CD8-positive, alpha-beta memory T cell (primary cell): ENCODE measurements around the gene IFNL3. TPM values are rescaled to one million over a fixed set of nuclear protein-coding genes. Genes with fewer than 3 reads are reported as not detected.
"Not testable (repeated sequence)": the region's sequence is repeated elsewhere in the genome, so short reads cannot be mapped to it uniquely, and the experiment has no call there.

Source experiments
- CTCF ChIA-PET: fragments of 350-600 bp; sonication (Branson Sonifier 250); formaldehyde crosslinking; loops from one replicate; lab custom pipeline; 2021; ENCODE audit warnings: antibody characterized with exemption; lab: Charles Lee
- POLR2A ChIA-PET: fragments of 350-600 bp; sonication (Branson Sonifier 250); formaldehyde crosslinking; loops from one replicate; lab custom pipeline; 2021; ENCODE audit warnings: antibody characterized with exemption; lab: Charles Lee
- DNase-seq, 5 donors: peaks; one replicate each; pipeline versions ENCODE4 v3.0.0 to v3.0.0-alpha.2; 2020 to 2022; ENCODE audit warnings: mixed read lengths in 1 of 5
- H3K27ac ChIP-seq: one replicate; pipeline ENCODE4 v1.7.0; 2013; ENCODE audit warnings: low read depth, mild to moderate bottlenecking, low read length, moderate library complexity
- H3K27me3 ChIP-seq: 2 replicates; pipeline ENCODE4 v1.7.0; 2013; ENCODE audit warnings: low read length, mild to moderate bottlenecking; ENCODE audit not compliant: insufficient read depth, poor library complexity, severe bottlenecking
- H3K36me3 ChIP-seq: 2 replicates; pipeline ENCODE4 v1.7.0; 2013; ENCODE audit warnings: mild to moderate bottlenecking, low read length, moderate library complexity; ENCODE audit not compliant: insufficient read depth
- H3K4me1 ChIP-seq: 2 replicates; pipeline ENCODE4 v1.7.0; 2013; ENCODE audit warnings: mild to moderate bottlenecking, low read length, moderate library complexity; ENCODE audit not compliant: insufficient read depth
- H3K4me3 ChIP-seq: 2 replicates; pipeline ENCODE4 v1.7.0; 2013; ENCODE audit warnings: mild to moderate bottlenecking, low read length
- H3K9me3 ChIP-seq: 2 replicates; pipeline ENCODE4 v1.7.0; 2013; ENCODE audit warnings: mild to moderate bottlenecking, low read length
- H3K27ac Mint-ChIP-seq, 8 donors: one replicate each; pipeline ENCODE4 v1.8.0; 2020 to 2021; ENCODE audit warnings: mixed read lengths in 8 of 8, mild to moderate bottlenecking in 6 of 8, inconsistent platforms in 3 of 8, moderate library complexity in 3 of 8
- H3K27me3 Mint-ChIP-seq, 2 donors: one replicate each; pipeline ENCODE4 v1.8.0; 2020 to 2021; ENCODE audit warnings: mixed read lengths in 2 of 2, mild to moderate bottlenecking in 1 of 2, moderate library complexity in 1 of 2
- H3K36me3 Mint-ChIP-seq, 3 donors: one replicate each; pipeline ENCODE4 v1.8.0; 2020 to 2021; ENCODE audit warnings: mixed read lengths in 3 of 3, inconsistent platforms in 1 of 3, mild to moderate bottlenecking in 1 of 3
- H3K4me1 Mint-ChIP-seq, 3 donors: one replicate each; pipeline ENCODE4 v1.8.0; 2020 to 2021; ENCODE audit warnings: mixed read lengths in 3 of 3, inconsistent platforms in 1 of 3, mild to moderate bottlenecking in 1 of 3
- H3K4me3 Mint-ChIP-seq, 7 donors: one replicate each; pipeline ENCODE4 v1.8.0; 2020 to 2021; ENCODE audit warnings: mixed read lengths in 7 of 7, mild to moderate bottlenecking in 6 of 7, moderate library complexity in 4 of 7, inconsistent platforms in 2 of 7
- H3K9me3 Mint-ChIP-seq, 5 donors: one replicate each; pipeline ENCODE4 v1.8.0; 2020 to 2022; ENCODE audit warnings: mixed read lengths in 5 of 5, mild to moderate bottlenecking in 3 of 5, moderate library complexity in 2 of 5, inconsistent platforms in 1 of 5
- polyA plus RNA-seq: library from polyadenylated mRNA; unstranded; fragments of 300-500 nt; fragmentation: Illumina TruSeq; gene quantifications from one replicate; pipeline ENCODE4 v1.2.3, GENCODE V29; 2021
- total RNA-seq, 2 experiments: library from RNA; stranded (reverse); gene quantifications; one replicate each; pipeline ENCODE4 v1.2.3, GENCODE V29; 2021

IFNL3 gene
- total and polyA plus RNA-seq, 3 experiments from 2014 or later, result not detected

- Histone ChIP-seq H3K9me3 (no peaks in the 10 kb centered on the region), H3K36me3 (no peaks in the 10 kb centered on the region), H3K4me3 (no peak overlapping the region), H3K4me1 (no peaks in the 10 kb centered on the region), H3K27me3 (no peaks in the 10 kb centered on the region), H3K27ac (no peak overlapping the region)
- Mint-ChIP-seq H3K27ac (no peak overlapping the region), H3K27me3 (peaks cover 4 to 8% of the 10 kb centered on the region in 2 donors), H3K9me3 (no peaks in the 10 kb centered on the region), H3K4me3 (no peak overlapping the region), H3K36me3 (peaks cover 0 to 1% (median 0%) of the 10 kb centered on the region in 3 donors), H3K4me1 (peaks cover 0 to 11% (median 5%) of the 10 kb centered on the region in 3 donors)
- DNase-seq, result no peak
- CTCF ChIA-PET, result interaction anchor here (1.0 kb wide), 1 partner anchor 13 kb away, joined by 3 read pairs; no protein-coding TSS in a partner anchor
- POLR2A ChIA-PET, result no interaction called here
These were observed 6.3 kb upstream of the IFNL3 start for GRCh38 chr19:39251081-39251480.

GRCh38 chr19:39248806-39249205 lies 4.0 kb upstream of the IFNL3 start, which contains the start of gene IFNL4:
Gene IFNL4, minus strand, starts transcription at chr19:39248856.
- ChIA-PET CTCF (no interaction called here), POLR2A (no interaction called here)
- Mint-ChIP-seq H3K27ac (no peak within 1 kb of the TSS), H3K9me3 (no peaks in the 10 kb centered on the region), H3K27me3 (peaks cover 4 to 8% of the 10 kb centered on the region in 2 donors), H3K36me3 (peaks cover 0 to 1% (median 0%) of the 10 kb centered on the region in 3 donors), H3K4me1 (peaks cover 0 to 11% (median 5%) of the 10 kb centered on the region in 3 donors), H3K4me3 (peak within 1 kb of the TSS in 4 of 7 donors; percentile 15 to 74 (median 36))
- Histone ChIP-seq H3K9me3 (no peaks in the 10 kb centered on the region), H3K36me3 (no peaks in the 10 kb centered on the region), H3K4me1 (no peaks in the 10 kb centered on the region), H3K27me3 (no peaks in the 10 kb centered on the region), H3K4me3 (no peak within 1 kb of the TSS), H3K27ac (no peak within 1 kb of the TSS)
- no peak for DNase-seq

GRCh38 chr19:39247701-39248664 lies 3.2 kb upstream of the IFNL3 start:
- Histone ChIP-seq H3K27ac (no peak overlapping the region), H3K36me3 (no peaks in the 10 kb centered on the region), H3K9me3 (no peaks in the 10 kb centered on the region), H3K4me1 (no peaks in the 10 kb centered on the region), H3K4me3 (no peak overlapping the region), H3K27me3 (no peaks in the 10 kb centered on the region)
- H3K27me3 Mint-ChIP-seq, result peaks cover 7 to 8% of the 10 kb centered on the region in 2 donors
- H3K27ac Mint-ChIP-seq, result no peak overlapping the region
- ChIA-PET POLR2A (no interaction called here), CTCF (interaction anchor here (0.6 to 1.2 kb wide), 2 partner anchors 13 to 544 kb away, joined by 3 read pairs; no protein-coding TSS in a partner anchor)
- no peaks in the 10 kb centered on the region for H3K9me3 Mint-ChIP-seq
- no peak for DNase-seq
- peaks cover 0 to 1% (median 0%) of the 10 kb centered on the region in 3 donors for H3K36me3 Mint-ChIP-seq
- peak overlapping the region in 1 of 7 donors; percentile 71 for H3K4me3 Mint-ChIP-seq
- peaks cover 0 to 11% (median 5%) of the 10 kb centered on the region in 3 donors for H3K4me1 Mint-ChIP-seq

- no peak overlapping the region for H3K27ac ChIP-seq
- H3K36me3 Mint-ChIP-seq, result peaks cover 0 to 1% (median 0%) of the 10 kb centered on the region in 3 donors
- H3K9me3 Mint-ChIP-seq, result no peaks in the 10 kb centered on the region
- H3K4me3 ChIP-seq, result no peak overlapping the region
- peak in 2 of 5 donors; percentile 20 to 60 for DNase-seq
- no peaks in the 10 kb centered on the region for H3K4me1 ChIP-seq
- H3K4me3 Mint-ChIP-seq, result peak overlapping the region in 5 of 7 donors; percentile 57 to 71 (median 63)
- H3K36me3 ChIP-seq, result no peaks in the 10 kb centered on the region
- H3K27ac Mint-ChIP-seq, result peak overlapping the region in 2 of 8 donors; percentile 47 to 57
- H3K9me3 ChIP-seq, result no peaks in the 10 kb centered on the region
- no peaks in the 10 kb centered on the region for H3K27me3 ChIP-seq
- POLR2A ChIA-PET, result no interaction called here
- CTCF ChIA-PET, result interaction anchor here (1.2 kb wide), 1 partner anchor 12 kb away, joined by 3 read pairs; no protein-coding TSS in a partner anchor
- H3K27me3 Mint-ChIP-seq, result peaks cover 7 to 8% of the 10 kb centered on the region in 2 donors
- H3K4me1 Mint-ChIP-seq, result peaks cover 0 to 6% (median 5%) of the 10 kb centered on the region in 3 donors
These were observed 2.3 kb upstream of the IFNL3 start for GRCh38 chr19:39246951-39247669.

GRCh38 chr19:39245166-39245565 lies 360 bp upstream of the IFNL3 start:
- H3K9me3 ChIP-seq, H3K27ac ChIP-seq, H3K36me3 ChIP-seq, H3K4me1 ChIP-seq, H3K27ac Mint-ChIP-seq, POLR2A ChIA-PET, H3K27me3 Mint-ChIP-seq, H3K4me3 Mint-ChIP-seq, CTCF ChIA-PET, H3K4me3 ChIP-seq, H3K27me3 ChIP-seq, H3K4me1 Mint-ChIP-seq, H3K36me3 Mint-ChIP-seq, DNase-seq, H3K9me3 Mint-ChIP-seq: not testable (repeated sequence)

GRCh38 chr19:39243741-39244140 lies 1.1 kb downstream of the IFNL3 start:
- H3K4me3 Mint-ChIP-seq, H3K27me3 ChIP-seq, DNase-seq, H3K4me1 Mint-ChIP-seq, H3K4me1 ChIP-seq, POLR2A ChIA-PET, H3K4me3 ChIP-seq, H3K27me3 Mint-ChIP-seq, H3K36me3 ChIP-seq, H3K9me3 Mint-ChIP-seq, H3K27ac ChIP-seq, H3K27ac Mint-ChIP-seq, H3K9me3 ChIP-seq, CTCF ChIA-PET, H3K36me3 Mint-ChIP-seq: not testable (repeated sequence)

- DNase-seq, result no peak
- Histone ChIP-seq H3K36me3 (no peaks in the 10 kb centered on the region), H3K27me3 (no peaks in the 10 kb centered on the region), H3K4me1 (peaks cover 17% of the 10 kb centered on the region), H3K27ac (no peak overlapping the region), H3K9me3 (no peaks in the 10 kb centered on the region), H3K4me3 (no peak overlapping the region)
- Mint-ChIP-seq H3K27ac (no peak overlapping the region), H3K9me3 (no peaks in the 10 kb centered on the region), H3K27me3 (peaks cover 1 to 3% of the 10 kb centered on the region in 2 donors), H3K36me3 (no peaks in the 10 kb centered on the region), H3K4me3 (no peak overlapping the region), H3K4me1 (peaks cover 21 to 29% (median 27%) of the 10 kb centered on the region in 3 donors)
- CTCF ChIA-PET, result no interaction called here
- POLR2A ChIA-PET, result no interaction called here
These were observed 4.4 kb downstream of the IFNL3 start for GRCh38 chr19:39240421-39240820.
